ENCODE results near the gene MAP3K15. TPM values are rescaled to one million over a fixed set of nuclear protein-coding genes. Genes with fewer than 3 reads are reported as not detected.
A peak's percentile ranks its signal among the peaks of the same experiment; 100 is the strongest.

The MAP3K15 gene
- total and polyA plus RNA-seq, 8 donors = 0.12 to 0.76 (median 0.33) TPM; not detected in 4

DNA sequence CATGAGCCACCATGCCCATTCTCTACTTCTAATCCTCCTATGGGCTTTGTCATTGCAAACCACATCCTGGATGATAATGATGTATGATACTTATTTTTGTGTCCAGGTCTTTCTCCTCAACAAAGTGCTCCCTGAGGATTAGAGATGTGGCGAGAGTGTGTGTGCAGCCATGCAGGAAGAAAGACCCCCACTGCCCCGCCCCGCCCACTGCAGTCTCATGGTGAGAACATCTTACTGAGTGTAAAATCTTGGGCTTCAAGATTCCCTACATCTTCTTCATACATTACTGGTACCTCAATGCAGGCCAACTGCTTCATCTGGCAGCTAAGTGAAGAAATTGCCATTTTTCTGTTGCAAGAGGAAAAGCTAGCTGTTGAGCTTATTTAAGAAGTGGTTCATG, 25.9 kb upstream of the MAP3K15 start:
- WGBS, 5 donors = 62 to 100% (median 95%) methylated on average over 3 of the region's 3 CpGs
- no peaks in the 10 kb centered on the region for H3K4me1 ChIP-seq

DNA sequence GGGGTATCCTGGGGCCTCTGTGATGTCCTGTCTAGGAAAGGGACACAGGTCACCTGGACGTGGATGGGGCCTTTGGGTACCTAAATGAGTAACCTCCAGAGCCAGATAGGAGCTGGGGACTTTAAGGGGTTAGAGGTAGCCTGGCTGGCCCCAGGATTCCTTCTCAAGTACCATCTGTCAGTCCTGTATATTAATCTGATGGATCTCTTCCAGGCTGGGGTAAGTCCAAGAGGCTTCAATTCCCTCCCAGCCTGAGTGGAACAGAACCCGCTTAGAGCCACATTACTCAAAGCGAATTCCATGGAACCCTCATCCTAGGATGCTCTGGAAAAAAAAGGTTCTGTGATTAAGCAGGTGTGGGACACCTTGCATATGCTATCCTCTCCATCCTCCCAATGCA, 24.8 kb upstream of the MAP3K15 start:
- WGBS, 5 donors = 79 to 90% (median 85%) methylated on average over 3 of the region's 3 CpGs
- intact Hi-C loops (cut with DNase I; ENCODE audit: low total_unique reads) = no loop called here
- TF ChIP-seq POLR2A (IDR thresholded peaks at IDR 0.05) = no peak
- no peak for TF ChIP-seq POLR2AphosphoS5 (IDR thresholded peaks at IDR 0.05)
- TF ChIP-seq, protein P1, sequence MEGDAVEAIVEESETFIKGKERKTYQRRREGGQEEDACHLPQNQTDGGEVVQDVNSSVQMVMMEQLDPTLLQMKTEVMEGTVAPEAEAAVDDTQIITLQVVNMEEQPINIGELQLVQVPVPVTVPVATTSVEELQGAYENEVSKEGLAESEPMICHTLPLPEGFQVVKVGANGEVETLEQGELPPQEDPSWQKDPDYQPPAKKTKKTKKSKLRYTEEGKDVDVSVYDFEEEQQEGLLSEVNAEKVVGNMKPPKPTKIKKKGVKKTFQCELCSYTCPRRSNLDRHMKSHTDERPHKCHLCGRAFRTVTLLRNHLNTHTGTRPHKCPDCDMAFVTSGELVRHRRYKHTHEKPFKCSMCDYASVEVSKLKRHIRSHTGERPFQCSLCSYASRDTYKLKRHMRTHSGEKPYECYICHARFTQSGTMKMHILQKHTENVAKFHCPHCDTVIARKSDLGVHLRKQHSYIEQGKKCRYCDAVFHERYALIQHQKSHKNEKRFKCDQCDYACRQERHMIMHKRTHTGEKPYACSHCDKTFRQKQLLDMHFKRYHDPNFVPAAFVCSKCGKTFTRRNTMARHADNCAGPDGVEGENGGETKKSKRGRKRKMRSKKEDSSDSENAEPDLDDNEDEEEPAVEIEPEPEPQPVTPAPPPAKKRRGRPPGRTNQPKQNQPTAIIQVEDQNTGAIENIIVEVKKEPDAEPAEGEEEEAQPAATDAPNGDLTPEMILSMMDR (IDR thresholded peaks at IDR 0.05) = no peak
- no peak for TF ChIP-seq EP300 (IDR thresholded peaks at IDR 0.05)
- no peak for DNase-seq
- Histone ChIP-seq H3K9me3 (no peaks in the 10 kb centered on the region), H3K4me1 (no peaks in the 10 kb centered on the region), H3K27ac (no peak overlapping the region), H3K36me3 (peaks cover 0 to 26% (median 17%) of the 10 kb centered on the region in 4 donors), H3K4me3 (no peak overlapping the region), H3K27me3 (no peaks in the 10 kb centered on the region)

More for the DNA sequence above, 25.9 kb upstream of the MAP3K15 start:
- DNase-seq = no peak
- Histone ChIP-seq H3K9me3 (no peaks in the 10 kb centered on the region), H3K27me3 (no peaks in the 10 kb centered on the region), H3K4me3 (no peak overlapping the region), H3K27ac (no peak overlapping the region), H3K36me3 (peaks cover 0 to 28% (median 17%) of the 10 kb centered on the region in 4 donors)
- intact Hi-C loops (cut with DNase I; ENCODE audit: low total_unique reads) = no loop called here
- no peak for TF ChIP-seq POLR2AphosphoS5 (IDR thresholded peaks at IDR 0.05)
- no peak for TF ChIP-seq POLR2A (IDR thresholded peaks at IDR 0.05)
- TF ChIP-seq, protein P1 (IDR thresholded peaks at IDR 0.05) = no peak
- TF ChIP-seq EP300 (IDR thresholded peaks at IDR 0.05) = no peak

DNA sequence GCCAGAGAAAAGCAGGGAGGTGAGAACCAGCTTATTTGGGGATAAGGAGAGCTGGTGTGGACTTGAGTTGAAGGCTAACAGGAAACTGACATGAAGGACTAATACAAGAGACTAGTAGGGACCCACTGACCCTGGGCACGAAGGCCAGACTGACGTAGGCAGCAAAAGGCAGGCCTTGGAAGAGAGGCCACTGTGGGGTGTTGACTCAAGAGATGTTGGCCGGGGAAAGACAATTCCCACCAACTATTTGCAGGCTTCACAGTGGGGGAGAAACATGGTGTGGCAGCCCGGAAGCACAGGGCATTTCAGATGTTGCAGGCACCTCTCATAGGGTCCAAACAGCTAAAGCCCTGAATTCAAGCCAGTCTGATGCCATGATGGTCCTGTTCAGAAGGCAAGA, 24.4 kb upstream of the MAP3K15 start:
- Histone ChIP-seq H3K9me3 (no peaks in the 10 kb centered on the region), H3K27ac (no peak overlapping the region), H3K4me1 (no peaks in the 10 kb centered on the region), H3K27me3 (no peaks in the 10 kb centered on the region), H3K4me3 (no peak overlapping the region), H3K36me3 (peaks cover 0 to 26% (median 17%) of the 10 kb centered on the region in 4 donors)
- DNase-seq = no peak
- WGBS, 5 donors = 86 to 100% (median 92%) methylated on average over 2 to 4 of the region's 4 CpGs
- TF ChIP-seq EP300 (IDR thresholded peaks at IDR 0.05) = no peak
- no peak for TF ChIP-seq POLR2A (IDR thresholded peaks at IDR 0.05)
- no peak for TF ChIP-seq POLR2AphosphoS5 (IDR thresholded peaks at IDR 0.05)
- TF ChIP-seq, protein P1 (IDR thresholded peaks at IDR 0.05) = no peak
- intact Hi-C loops (cut with DNase I; ENCODE audit: low total_unique reads) = no loop called here

DNA sequence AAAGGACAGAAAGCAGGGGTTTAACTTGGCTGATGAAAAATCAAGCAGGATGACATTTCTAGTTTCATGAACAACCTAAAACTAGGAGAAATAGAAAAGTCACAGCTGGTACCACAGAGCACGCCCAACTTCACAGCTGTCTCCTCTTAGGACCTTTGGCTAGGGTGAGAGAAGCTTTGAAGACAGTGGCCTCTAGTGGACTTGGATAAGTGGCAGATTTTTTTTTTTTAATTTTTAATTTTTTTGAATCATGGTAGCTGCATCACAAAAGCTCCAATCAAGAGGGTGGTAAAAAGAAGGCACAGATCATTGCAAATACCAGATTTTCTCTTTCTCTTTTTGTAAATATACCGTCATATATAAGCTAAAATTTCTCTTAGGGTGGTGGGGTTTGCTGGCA, 20.2 kb upstream of the MAP3K15 start:
- H3K27ac ChIP-seq = no peak overlapping the region
- no peaks in the 10 kb centered on the region for H3K9me3 ChIP-seq
- TF ChIP-seq POLR2AphosphoS5 (IDR thresholded peaks at IDR 0.05) = no peak
- TF ChIP-seq, protein P1 (IDR thresholded peaks at IDR 0.05) = peak in 2 of 7 experiments; percentile 8 to 24
- 56 to 73% (median 66%) methylated on average over 2 of the region's 2 CpGs for WGBS, 5 donors
- H3K36me3 ChIP-seq = peaks cover 0 to 5% (median 2%) of the 10 kb centered on the region in 4 donors
- no peaks in the 10 kb centered on the region for H3K27me3 ChIP-seq
- no peak overlapping the region for H3K4me3 ChIP-seq
- DNase-seq = peak in 1 of 2 donors; percentile 47
- no peaks in the 10 kb centered on the region for H3K4me1 ChIP-seq
- intact Hi-C loops (cut with DNase I; ENCODE audit: low total_unique reads) = no loop called here
